AG04450 (cell line): Measurements from ENCODE around the gene ITIH6. TPM values are rescaled to one million over a fixed set of nuclear protein-coding genes. Genes with fewer than 3 reads are reported as not detected.
"Not testable (repeated sequence)": the region's sequence is repeated elsewhere in the genome, so short reads cannot be mapped to it uniquely, and the experiment has no call there.

Experiments
- CTCF ChIA-PET: fragments of 300-600, 350-600 bp; formaldehyde crosslinking; extraction: SDS; loops from one replicate; lab custom pipeline; 2022; ENCODE audit warnings: antibody characterized with exemption, inconsistent platforms; lab: Charles Lee
- POLR2A ChIA-PET: fragments of 350-600 bp; formaldehyde crosslinking; extraction: SDS; loops from one replicate; lab custom pipeline; 2021; ENCODE audit warnings: antibody characterized with exemption, inconsistent platforms; lab: Yijun Ruan, JAX
- DNase-seq: peaks from one replicate; pipeline ENCODE4 v3.0.0-alpha.2; 2011; ENCODE audit warnings: low read depth, low spot score
- H3K27ac ChIP-seq: one replicate; pipeline ENCODE4 v1.5.1; 2012; ENCODE audit warnings: low read depth, low read length, control low read depth
- H3K27me3 ChIP-seq: one replicate; pipeline ENCODE4 v1.6.0; 2012; ENCODE audit warnings: low read length; ENCODE audit not compliant: control insufficient read depth, insufficient read depth
- H3K4me3 ChIP-seq: 2 replicates; pipeline ENCODE4 v1.5.1; 2011; ENCODE audit warnings: mild to moderate bottlenecking, low read depth, low read length, control low read depth
- H3K9me3 ChIP-seq: 2 replicates; pipeline ENCODE4 v1.5.1; 2012; ENCODE audit warnings: low read length; ENCODE audit not compliant: control insufficient read depth, insufficient read depth
- CTCF ChIP-seq: IDR thresholded peaks from 2 replicates; pipeline ENCODE4 v1.5.1; 2011; ENCODE audit warnings: low read depth, low read length, control low read depth, inconsistent platforms
- polyA plus RNA-seq: library from polyadenylated mRNA; depleted of rRNA; stranded (reverse); fragments of >200 nt; gene quantifications from 2 replicates; pipeline ENCODE4 v1.2.3, GENCODE V29; 2011

ITIH6 gene
- polyA plus RNA-seq, 1 experiment = not detected

GRCh38 chrX:54745676-54746075, 52.4 kb downstream of the ITIH6 start:
- POLR2A ChIA-PET = no interaction called here
- DNase-seq = no peak
- H3K4me3 ChIP-seq = no peak overlapping the region
- no peaks in the 10 kb centered on the region for H3K9me3 ChIP-seq
- TF ChIP-seq CTCF = no peak
- H3K27ac ChIP-seq = no peak overlapping the region
- CTCF ChIA-PET = no interaction called here
- peaks cover 4% of the 10 kb centered on the region for H3K27me3 ChIP-seq

DNA sequence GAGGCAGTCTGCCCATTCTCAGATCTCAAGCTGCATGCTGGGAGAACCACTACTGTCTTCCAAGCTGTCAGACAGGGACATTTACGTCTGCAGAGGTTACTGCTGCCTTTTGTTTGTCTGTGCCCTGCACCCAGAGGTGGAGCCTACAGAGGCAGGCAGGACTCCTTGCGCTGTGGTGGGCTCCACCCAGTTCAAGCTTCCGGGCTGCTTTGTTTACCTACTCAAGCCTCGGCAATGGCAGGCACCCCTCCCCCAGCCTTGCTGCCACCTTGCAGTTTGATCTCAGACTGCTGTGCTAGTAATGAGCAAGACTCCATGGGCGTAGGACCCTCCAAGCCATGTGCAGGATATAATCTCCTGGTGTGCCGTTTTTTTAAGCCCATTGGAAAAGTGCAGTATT, 59.5 kb downstream of the ITIH6 start:
- H3K4me3 ChIP-seq, DNase-seq, H3K27me3 ChIP-seq, POLR2A ChIA-PET, H3K9me3 ChIP-seq, H3K27ac ChIP-seq, CTCF ChIA-PET: not testable (repeated sequence)

DNA sequence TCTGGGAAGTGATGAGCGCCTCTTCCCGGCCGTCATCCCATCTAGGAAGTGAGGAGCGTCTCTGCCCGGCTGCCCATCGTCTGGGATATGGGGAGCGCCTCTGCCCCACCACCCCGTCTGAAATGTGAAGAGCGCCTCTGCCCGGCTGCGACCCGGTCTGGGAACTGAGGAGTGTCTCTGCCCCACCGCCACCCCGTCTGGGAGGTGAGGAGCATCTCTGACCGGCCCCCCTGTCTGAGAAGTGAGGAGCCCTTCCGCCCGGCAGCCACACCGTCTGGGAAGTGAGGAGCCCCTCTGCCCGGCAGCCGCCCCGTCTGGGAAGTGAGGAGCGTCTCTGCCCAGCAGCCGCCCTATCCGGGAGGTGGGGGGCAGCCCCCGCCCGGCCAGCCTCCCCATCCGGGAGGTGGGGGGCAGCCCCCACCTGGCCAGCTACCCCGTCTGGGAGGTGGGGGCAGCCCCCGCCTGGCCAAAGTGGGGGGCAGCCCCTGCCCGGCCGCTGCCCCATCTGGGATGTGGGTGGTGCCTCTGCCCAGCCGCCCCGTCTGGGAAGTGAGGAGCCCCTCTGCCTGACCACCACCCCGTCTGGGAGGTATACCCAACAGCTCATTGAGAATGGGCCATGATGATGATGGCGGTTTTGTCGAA, 61.6 kb downstream of the ITIH6 start:
- H3K27me3 ChIP-seq, H3K9me3 ChIP-seq, H3K4me3 ChIP-seq, CTCF ChIA-PET, H3K27ac ChIP-seq, DNase-seq, POLR2A ChIA-PET: not testable (repeated sequence)

DNA sequence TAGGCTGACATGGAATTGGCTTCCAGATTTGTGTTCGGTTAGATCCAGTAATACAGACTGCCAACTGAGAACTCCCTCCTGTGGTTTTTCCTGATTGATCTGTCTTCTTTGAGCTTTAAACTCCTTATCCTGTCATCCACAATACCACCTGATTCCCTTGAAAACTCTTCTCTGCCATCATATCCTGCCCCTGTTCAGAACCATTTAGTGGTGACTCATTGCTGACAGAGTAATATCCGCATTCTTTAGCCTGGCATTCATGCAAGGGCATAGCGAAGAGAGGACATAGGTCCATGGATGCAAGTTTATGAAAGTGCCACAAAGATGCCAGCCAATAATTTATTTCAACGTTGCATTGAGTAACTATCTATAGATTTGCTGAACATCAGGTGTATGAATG, 76.6 kb downstream of the ITIH6 start:
- ChIA-PET POLR2A (no interaction called here), CTCF (no interaction called here)
- Histone ChIP-seq H3K27me3 (no peaks in the 10 kb centered on the region), H3K4me3 (no peak overlapping the region), H3K27ac (no peak overlapping the region), H3K9me3 (no peaks in the 10 kb centered on the region)
- DNase-seq = no peak
- TF ChIP-seq CTCF = no peak

DNA sequence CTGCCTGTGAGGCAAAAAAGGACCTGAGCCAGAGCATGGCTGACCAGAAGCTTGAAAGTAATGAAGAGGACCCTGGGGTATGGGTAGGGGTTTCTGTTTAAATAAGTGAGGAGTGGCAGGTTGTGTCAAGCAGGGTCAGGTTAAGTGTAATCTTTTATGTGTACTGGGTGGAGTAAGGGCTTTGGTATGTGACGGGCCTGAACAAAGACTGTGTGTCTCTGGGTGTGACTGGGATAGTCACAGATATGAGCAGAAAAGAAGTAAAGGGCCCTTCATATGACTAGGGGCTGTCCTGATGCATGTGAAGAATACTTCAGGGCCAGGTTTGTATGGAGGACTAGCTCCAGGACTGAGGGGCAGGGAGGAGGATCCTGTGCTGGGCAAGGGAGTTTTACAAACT, 82.4 kb downstream of the ITIH6 start:
- no peak overlapping the region for H3K4me3 ChIP-seq
- ChIA-PET CTCF (no interaction called here), POLR2A (no interaction called here)
- DNase-seq = no peak
- H3K27ac ChIP-seq = no peak overlapping the region
- H3K27me3 ChIP-seq = no peaks in the 10 kb centered on the region
- TF ChIP-seq CTCF = no peak
- H3K9me3 ChIP-seq = no peaks in the 10 kb centered on the region

DNA sequence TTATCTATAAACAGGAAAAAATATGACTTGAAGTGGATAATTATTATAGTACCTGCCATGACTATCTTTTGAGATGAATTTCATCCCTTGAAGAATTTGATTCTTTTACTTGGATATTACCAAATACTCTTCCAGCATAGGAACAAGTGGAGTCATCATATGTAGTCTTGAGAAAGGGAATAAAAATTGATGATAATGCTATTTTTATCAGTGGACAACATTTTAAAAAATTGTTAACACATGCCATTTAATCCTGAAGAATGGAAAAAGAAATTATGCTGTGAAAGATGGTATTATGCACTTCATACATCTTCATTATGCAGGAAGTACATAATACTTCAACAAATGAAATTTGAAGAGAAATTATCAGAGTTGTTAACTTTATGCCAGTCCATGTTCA, 83.6 kb downstream of the ITIH6 start:
- no peak for TF ChIP-seq CTCF
- CTCF ChIA-PET = no interaction called here
- no peaks in the 10 kb centered on the region for H3K27me3 ChIP-seq
- H3K4me3 ChIP-seq = no peak overlapping the region
- POLR2A ChIA-PET = no interaction called here
- no peaks in the 10 kb centered on the region for H3K9me3 ChIP-seq
- no peak overlapping the region for H3K27ac ChIP-seq
- no peak for DNase-seq
